A673 (cell line): Measurements from ENCODE around the gene TRPM6.

Experiments
- CTCF ChIP-seq: fragments of 300-800, 200-600 bp; sonication (generic); conservative IDR thresholded peaks from 2 replicates; pipeline ENCODE4 v1.5.1; 2017; ENCODE audit warnings: low read depth, mild to moderate bottlenecking, antibody characterized with exemption, low read length, moderate library complexity, mixed read lengths
- EZH2 ChIP-seq: fragments of 200-600 bp; sonication (generic); IDR thresholded peaks from 2 replicates; pipeline ENCODE4 v1.6.1; 2017; ENCODE audit warnings: borderline replicate concordance, low read depth, mild to moderate bottlenecking, mixed read lengths, antibody characterized with exemption, low read length; ENCODE audit not compliant: poor library complexity, severe bottlenecking

GRCh38 chr9:74824654-74825053 lies 63.1 kb downstream of the TRPM6 start:
- no peak for TF ChIP-seq CTCF
- TF ChIP-seq EZH2 = no peak
